NCI-H748 treated with DMSO at 0.1 percent for 48 hours (cell line): ENCODE results near the gene GCFC2.
A peak's percentile ranks its signal among the peaks of the same experiment; 100 is the strongest.
"Not testable (repeated sequence)": the region's sequence is repeated elsewhere in the genome, so short reads cannot be mapped to it uniquely, and the experiment has no call there.

Experiments
- DNase-seq: peaks from one replicate; lab custom pipeline; 2025; lab: John Stamatoyannopoulos, UW

The GCFC2 gene

GRCh38 chr2:75679556-75679955 lies 31.2 kb downstream of the GCFC2 start:
- no peak for DNase-seq

- DNase-seq = no peak
Measured at GRCh38 chr2:75676464-75676863, 34.3 kb downstream of the GCFC2 start.

- no peak for DNase-seq
Measured at GRCh38 chr2:75675908-75676307, 34.8 kb downstream of the GCFC2 start.

DNA sequence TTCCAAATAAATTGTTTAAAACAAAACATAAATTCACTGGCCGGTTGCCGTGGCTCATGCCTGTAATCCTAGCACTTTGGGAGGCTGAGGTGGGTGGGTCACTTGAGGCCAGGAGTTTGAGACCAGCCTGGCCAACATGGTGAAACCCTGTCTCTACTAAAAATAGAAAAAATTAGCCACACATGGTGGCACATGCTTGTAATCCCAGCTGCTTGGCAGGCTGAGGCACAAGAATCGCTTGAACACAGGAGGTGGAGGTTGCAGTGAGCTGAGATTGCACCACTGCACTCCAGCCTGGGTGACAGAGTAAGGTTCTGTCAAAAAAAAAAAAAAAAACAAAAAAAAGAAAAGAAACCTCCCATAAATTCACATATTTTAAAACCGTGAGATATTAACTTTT lies 35.3 kb downstream of the GCFC2 start:
- DNase-seq = not testable (repeated sequence)

- no peak for DNase-seq
Measured at GRCh38 chr2:75667884-75668283, 42.8 kb downstream of the GCFC2 start.

DNA sequence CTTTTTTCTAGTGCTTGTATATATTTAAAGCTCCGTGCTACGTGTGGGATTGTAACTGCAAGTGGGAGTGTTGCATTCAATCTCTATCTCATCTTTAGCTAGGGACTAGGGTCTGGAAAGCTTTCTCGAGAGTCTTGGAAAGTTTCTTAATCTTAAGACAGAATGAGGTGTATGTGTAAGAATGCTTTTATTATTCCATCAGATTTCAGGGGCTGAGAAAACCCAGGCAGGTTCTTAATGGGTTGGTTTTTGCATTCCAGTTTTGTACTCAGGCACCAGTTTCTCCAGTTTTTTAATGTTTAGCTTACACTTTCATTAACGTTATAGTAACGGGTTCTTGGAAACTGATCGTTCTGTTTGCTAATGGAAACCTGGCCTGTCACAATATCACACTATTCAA lies 43.8 kb downstream of the GCFC2 start:
- no peak for DNase-seq

DNA sequence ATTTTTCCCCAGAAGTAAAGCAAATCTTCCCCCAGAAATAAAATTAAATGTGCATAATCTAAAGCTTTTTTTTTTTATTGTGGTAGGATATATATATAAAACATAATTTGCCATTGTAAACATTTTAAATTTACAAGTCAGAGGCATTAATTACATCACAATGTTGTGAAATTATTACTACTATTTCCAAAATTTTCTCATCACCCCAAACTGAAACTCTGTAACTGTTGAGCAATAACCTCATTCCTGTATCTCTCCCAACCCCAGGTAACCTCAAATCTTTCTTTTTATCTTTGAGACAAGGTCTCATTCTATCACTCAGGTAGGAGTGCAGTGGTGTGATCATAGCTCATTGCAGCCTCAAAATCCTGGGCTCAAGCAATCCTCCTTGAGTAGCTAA lies 52.9 kb downstream of the GCFC2 start:
- DNase-seq = no peak

GRCh38 chr2:75656563-75656962 lies 54.2 kb downstream of the GCFC2 start:
- DNase-seq = no peak

DNA sequence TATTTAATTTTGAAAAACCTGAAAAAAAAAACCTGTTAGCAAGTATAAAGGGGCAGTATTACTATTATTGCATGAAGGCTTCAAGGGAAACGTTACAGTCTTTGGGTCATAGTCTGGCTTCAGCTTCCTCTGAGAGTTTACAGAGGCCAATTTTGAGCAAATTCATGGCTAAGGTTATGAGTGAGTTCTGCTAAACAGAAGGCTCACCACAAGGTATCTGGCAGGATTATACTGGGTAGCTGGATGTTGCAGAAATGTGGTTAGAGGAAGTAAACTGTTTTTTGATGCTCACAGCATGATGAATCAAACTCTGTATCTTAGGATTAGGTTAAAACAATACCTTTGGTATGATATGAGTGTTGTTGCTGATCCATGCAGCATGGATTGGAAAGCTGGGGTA lies 54.9 kb downstream of the GCFC2 start:
- no peak for DNase-seq

- no peak for DNase-seq
Measured at GRCh38 chr2:75654012-75654411, 56.7 kb downstream of the GCFC2 start.

GRCh38 chr2:75647771-75648170 lies 62.9 kb downstream of the GCFC2 start:
- DNase-seq = no peak

DNA sequence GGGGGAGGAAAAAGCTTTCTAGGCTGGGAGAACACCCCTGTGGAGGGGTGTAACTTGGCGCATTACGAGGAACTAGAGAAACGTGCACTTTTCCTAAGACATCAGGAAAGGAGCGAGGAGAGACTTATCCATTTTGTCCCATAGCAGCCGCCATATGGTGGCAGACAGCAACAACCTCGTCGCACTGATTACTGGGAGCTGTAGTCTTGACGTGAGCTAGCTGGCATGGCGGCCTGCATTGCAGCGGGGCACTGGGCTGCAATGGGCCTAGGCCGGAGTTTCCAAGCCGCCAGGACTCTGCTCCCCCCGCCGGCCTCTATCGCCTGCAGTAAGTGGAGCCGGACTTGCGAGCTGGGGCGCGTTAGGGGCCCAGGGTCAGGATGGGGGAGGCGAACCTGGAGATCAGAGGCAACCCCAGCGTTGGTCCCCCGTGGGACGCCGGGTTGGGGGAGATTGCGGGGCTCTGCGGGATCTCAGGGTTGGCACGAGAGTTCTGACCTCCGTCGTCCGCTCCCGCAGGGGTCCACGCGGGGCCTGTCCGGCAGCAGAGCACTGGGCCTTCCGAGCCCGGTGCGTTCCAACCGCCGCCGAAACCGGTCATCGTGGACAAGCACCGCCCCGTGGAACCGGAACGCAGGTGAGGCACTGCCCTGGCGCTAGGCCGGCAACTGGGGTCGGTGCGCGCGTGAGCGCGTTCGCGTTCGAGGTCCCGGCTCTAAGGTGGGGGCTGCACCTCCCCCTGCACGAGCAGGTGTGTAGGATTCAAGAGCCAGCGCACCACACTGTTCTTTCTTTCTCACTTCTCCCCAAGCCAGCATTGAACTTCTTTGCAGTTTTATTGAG lies 63.9 kb downstream of the GCFC2 start, which contains the start of gene MRPL19:
MRPL19 (plus strand) TSS at position 201 of the 843 bp plus-strand sequence; CDS start at position 226, 25 bp downstream.
- peak; percentile 62 for DNase-seq

GRCh38 chr2:75646090-75646582 lies 64.6 kb downstream of the GCFC2 start:
- DNase-seq = no peak

- no peak for DNase-seq
Measured at GRCh38 chr2:75645643-75646042, 65.1 kb downstream of the GCFC2 start.

DNA sequence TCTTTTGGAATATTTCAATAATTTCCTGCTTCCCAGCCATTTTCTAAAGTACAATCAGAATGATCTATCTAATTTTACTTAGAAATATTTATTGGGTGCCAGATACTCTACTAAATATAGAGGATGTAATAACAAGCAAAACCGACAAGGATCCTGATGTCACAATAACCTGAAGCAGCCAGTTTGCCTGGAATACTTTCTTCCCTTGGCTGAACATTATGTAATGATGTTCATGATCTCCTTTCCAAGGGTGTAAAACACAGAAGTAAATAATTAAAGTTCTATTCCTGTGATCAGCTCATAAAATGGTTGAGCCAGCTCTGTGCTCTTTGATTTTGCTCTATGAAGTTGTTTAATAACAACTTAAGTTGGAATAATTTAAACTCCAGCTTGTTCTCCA lies 66.7 kb downstream of the GCFC2 start:
- DNase-seq = no peak

DNA sequence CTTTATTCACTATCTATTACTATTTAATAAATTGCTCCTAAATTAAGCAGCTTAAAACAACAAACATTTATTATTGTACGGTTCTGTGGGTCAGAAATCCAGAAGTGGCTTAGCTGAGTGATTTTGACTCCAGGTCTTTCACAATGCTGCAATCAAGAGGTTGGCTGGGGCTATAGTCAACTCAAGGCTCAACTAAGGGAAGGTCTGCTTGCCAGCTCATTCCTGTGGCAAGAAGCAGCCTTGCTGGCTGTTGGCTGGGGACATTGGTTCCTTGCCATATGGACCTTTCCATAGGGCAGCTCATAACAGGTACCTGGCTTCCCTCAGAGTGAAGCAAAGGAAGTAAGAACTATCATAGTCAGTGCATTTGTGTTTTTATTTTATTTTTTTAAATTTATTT lies 69.1 kb downstream of the GCFC2 start:
- no peak for DNase-seq

DNA sequence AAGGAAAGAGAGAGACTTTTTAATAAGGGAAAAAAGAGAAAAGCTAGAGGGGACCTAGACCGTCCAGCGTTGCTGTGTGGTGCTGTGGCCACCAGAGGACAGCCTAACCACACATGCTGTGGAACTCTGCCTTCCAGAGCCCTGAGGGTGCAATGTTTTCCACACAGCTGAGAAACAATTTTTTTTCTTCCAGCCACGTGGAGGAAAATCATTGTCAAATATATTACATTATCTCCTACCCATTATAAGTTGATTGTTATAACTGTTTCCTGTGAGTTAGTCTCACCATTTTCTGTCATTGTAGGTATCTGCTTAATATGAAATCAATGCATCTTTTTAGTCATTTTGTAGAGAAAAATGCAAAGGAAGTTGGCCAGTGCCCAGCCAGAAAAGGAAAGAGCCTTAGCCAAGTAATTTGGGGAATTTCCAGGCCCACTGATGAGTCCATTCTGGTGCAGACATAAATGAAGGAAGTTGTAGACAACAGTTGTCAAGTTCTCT lies 70.0 kb downstream of the GCFC2 start:
- no peak for DNase-seq

DNA sequence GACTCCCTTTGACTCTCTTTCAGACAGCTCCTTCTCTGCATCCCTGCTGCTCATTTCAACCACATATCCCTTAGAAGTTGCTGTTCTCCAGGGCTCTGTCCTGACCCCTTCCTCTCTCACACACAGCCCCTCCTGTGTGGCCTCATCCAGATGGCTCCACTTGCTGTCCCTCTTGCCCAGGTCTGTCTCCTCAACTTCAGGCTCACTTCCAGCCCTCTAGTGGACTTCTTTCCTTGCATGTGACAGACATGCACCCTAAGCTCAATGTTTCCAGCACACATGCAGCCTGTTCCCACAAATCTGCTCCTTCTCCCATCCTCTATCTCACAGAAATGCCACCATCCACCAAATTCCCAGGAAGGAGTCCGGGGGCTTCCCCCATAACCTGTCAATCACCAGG lies 73.1 kb downstream of the GCFC2 start:
- DNase-seq = no peak

DNA sequence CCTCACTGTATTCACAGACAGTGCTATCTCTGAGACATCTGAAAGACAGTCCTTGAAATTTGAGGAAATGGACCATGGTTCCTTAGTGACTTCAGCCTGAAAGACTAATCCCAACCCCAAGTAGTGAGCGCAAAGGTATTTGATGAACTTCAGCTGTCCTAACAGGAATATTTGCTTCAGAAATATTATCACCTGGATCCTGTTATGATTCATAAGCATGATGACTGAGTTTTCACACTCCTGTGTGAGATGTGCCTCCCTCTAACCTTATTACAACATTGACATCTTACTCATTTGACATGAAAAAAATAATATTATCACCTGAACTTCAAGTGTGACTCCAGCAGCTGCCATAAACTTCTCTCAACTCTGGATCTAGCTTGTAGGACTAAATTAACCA lies 75.8 kb downstream of the GCFC2 start:
- DNase-seq = no peak

GRCh38 chr2:75633620-75634019 lies 77.1 kb downstream of the GCFC2 start:
- no peak for DNase-seq

- DNase-seq = no peak
Measured at GRCh38 chr2:75632813-75633212, 77.9 kb downstream of the GCFC2 start.

DNA sequence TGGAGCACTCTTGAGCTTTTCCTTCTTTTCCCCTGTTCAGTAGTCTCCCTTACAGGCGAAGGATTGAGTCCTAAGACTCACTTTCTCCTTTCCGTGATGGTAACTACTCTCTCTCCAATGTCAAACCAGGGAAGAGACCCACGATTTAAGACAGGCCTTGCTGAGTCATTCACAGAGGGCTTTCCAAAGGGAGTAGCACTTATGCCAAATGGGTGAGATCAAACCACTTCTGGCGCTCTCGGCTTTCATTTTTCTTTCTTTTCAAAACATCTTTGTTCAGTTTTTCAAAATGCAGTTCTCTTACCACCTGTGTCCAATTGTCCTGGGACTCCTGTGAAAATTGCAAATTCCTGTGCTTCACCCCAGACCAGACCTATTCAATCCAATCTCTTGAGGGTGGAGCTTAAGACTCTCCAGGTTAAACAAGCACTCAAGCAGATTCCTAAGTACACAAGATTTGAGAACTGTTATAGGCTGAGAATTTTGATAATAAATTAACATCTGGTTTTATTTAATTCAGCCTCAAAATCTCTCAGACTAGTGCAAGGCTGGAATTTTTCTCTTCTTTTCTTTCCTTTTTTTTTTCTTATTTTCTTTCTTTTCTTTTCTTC lies 78.5 kb downstream of the GCFC2 start:
- no peak for DNase-seq

DNA sequence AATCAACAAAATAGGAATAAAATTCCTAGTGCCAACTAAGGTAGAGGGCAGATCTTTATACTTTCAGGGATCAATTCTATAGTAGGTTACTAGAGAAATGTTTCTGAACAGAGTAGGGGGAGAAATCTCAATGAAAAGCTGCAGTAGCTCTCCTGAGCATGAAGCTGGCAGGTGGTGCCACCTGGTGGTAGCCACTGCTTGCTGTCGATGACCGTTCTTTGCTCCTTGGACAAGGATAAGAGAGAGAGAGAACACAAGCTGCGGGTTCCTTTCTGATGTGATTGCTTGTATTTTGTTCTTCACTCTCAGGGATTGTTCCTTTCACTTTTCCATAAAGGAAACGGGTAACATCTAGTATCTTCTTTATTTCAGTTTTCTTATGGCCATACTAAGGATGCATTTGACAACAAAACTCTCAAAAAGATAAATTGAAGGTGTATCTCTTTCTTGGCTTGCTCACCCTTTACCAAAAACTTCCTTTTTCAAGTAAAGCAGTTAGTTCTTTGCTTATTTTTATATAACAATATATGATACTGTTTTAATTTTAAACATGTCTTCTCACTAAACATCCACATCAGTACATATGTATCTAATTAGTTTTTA lies 82.7 kb downstream of the GCFC2 start:
- peak; percentile 40 for DNase-seq
